ENCODE results near the gene NRN1.

Gene NRN1

GRCh38 chr6:5994234-5994998, 12.3 kb downstream of the NRN1 start:
- Histone ChIP-seq H2BK120ac (ENCODE audit: low read depth, low read length) (no peak overlapping the region), H2AFZ (ENCODE audit: low read depth, low read length) (no peak overlapping the region), H3K9me3 (ENCODE audit: control insufficient read depth, low read length) (no peaks in the 10 kb centered on the region), H2BK5ac (ENCODE audit: low read depth, low read length, poor library complexity, severe bottlenecking) (no peak overlapping the region), H3K4ac (ENCODE audit: low read depth in 1 of 2, low read length in 2 of 2) (no peak overlapping the region), H3K36me3 (ENCODE audit: control insufficient read depth in 1 of 2, insufficient read depth in 2 of 2, low read depth in 1 of 2, low read length in 2 of 2) (no peaks in the 10 kb centered on the region), H3K27ac (ENCODE audit: low read length, poor library complexity, severe bottlenecking) (no peak overlapping the region), H3K4me3 (ENCODE audit: insufficient read depth in 1 of 2, low read depth in 1 of 2, low read length in 2 of 2) (peak overlapping the region in 1 of 2 experiments; percentile 17), H3K27me3 (ENCODE audit: control insufficient read depth in 1 of 2, insufficient read depth in 1 of 2, low read length in 2 of 2) (peaks cover 41 to 54% of the 10 kb centered on the region in 2 experiments), H2BK12ac (ENCODE audit: low read length in 2 of 2) (no peak overlapping the region), H2AK5ac (ENCODE audit: low read length, severe bottlenecking) (no peak overlapping the region), H3K18ac (ENCODE audit: low read depth in 1 of 2, low read length in 2 of 2) (no peak overlapping the region), H3K14ac (ENCODE audit: low read length in 2 of 2) (no peak overlapping the region), H3K79me1 (replicated peaks; ENCODE audit: low read length, poor library complexity, severe bottlenecking) (no peaks in the 10 kb centered on the region), H3K4me1 (ENCODE audit: control insufficient read depth, insufficient read depth, low read depth, low read length) (peaks cover 16% of the 10 kb centered on the region), H2BK15ac (ENCODE audit: low read depth, poor library complexity, severe bottlenecking) (no peak overlapping the region), H3K4me2 (ENCODE audit: low read length, poor library complexity, severe bottlenecking) (no peak overlapping the region), H3K23ac (ENCODE audit: low read length in 2 of 2) (no peak overlapping the region), H4K8ac (ENCODE audit: low read length) (no peak overlapping the region), H3K9ac (ENCODE audit: low read length) (no peak overlapping the region), H4K91ac (ENCODE audit: low read length) (no peak overlapping the region)
- WGBS: 56% methylated on average over 30 of the region's 38 CpGs
- no peak for DNase-seq

DNA sequence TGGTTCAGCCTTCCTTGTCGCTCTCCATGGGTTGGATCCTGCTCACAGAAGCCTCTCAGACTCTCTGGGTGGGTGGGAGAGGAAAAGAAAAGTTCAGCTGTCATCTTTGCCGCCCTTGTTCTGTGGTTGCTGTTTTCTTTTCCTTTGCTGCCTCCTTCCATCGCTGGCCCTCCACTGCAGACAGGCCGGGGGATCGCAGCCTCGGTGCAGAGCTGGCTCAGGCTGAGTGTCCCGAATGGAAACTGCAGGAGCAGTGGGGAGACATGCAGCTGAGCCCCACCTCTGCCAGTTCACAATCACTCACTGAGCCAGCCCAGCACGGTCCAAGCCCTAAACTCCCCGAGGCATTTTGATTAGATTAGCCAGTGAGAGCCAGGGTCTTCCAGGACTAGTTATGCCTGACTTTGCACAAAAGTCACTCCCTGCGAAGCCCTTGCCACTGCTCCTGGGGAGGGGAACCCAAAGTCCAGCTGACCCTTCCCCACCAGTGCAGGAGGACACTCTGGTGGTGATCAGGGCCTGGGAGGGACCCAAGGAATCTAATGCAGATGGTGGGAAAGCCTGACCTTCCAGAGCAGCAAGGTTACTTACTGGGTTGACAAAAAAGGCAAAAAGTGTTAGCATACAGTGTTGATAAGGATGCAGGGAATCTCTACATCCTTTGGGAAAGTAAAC, 14.0 kb downstream of the NRN1 start:
- Histone ChIP-seq H3K14ac (ENCODE audit: low read length in 2 of 2) (no peak overlapping the region), H3K4ac (ENCODE audit: low read depth in 1 of 2, low read length in 2 of 2) (no peak overlapping the region), H4K91ac (ENCODE audit: low read length) (no peak overlapping the region), H3K4me1 (ENCODE audit: control insufficient read depth, insufficient read depth, low read depth, low read length) (peaks cover 12% of the 10 kb centered on the region), H3K9ac (ENCODE audit: low read length) (no peak overlapping the region), H2BK12ac (ENCODE audit: low read length in 2 of 2) (no peak overlapping the region), H4K8ac (ENCODE audit: low read length) (no peak overlapping the region), H3K18ac (ENCODE audit: low read depth in 1 of 2, low read length in 2 of 2) (no peak overlapping the region), H3K9me3 (ENCODE audit: control insufficient read depth, low read length) (peaks cover 4% of the 10 kb centered on the region), H3K4me2 (ENCODE audit: low read length, poor library complexity, severe bottlenecking) (no peak overlapping the region), H3K79me1 (replicated peaks; ENCODE audit: low read length, poor library complexity, severe bottlenecking) (no peaks in the 10 kb centered on the region), H3K36me3 (ENCODE audit: control insufficient read depth in 1 of 2, insufficient read depth in 2 of 2, low read depth in 1 of 2, low read length in 2 of 2) (no peaks in the 10 kb centered on the region), H2BK15ac (ENCODE audit: low read depth, poor library complexity, severe bottlenecking) (no peak overlapping the region), H2AK5ac (ENCODE audit: low read length, severe bottlenecking) (no peak overlapping the region), H2BK5ac (ENCODE audit: low read depth, low read length, poor library complexity, severe bottlenecking) (no peak overlapping the region), H3K23ac (ENCODE audit: low read length in 2 of 2) (no peak overlapping the region), H3K4me3 (ENCODE audit: insufficient read depth in 1 of 2, low read depth in 1 of 2, low read length in 2 of 2) (no peak overlapping the region), H2BK120ac (ENCODE audit: low read depth, low read length) (no peak overlapping the region), H2AFZ (ENCODE audit: low read depth, low read length) (no peak overlapping the region), H3K27ac (ENCODE audit: low read length, poor library complexity, severe bottlenecking) (no peak overlapping the region), H3K27me3 (ENCODE audit: control insufficient read depth in 1 of 2, insufficient read depth in 1 of 2, low read length in 2 of 2) (peaks cover 35 to 37% of the 10 kb centered on the region in 2 experiments)
- WGBS: 49% methylated on average over 10 of the region's 10 CpGs
- DNase-seq: no peak

DNA sequence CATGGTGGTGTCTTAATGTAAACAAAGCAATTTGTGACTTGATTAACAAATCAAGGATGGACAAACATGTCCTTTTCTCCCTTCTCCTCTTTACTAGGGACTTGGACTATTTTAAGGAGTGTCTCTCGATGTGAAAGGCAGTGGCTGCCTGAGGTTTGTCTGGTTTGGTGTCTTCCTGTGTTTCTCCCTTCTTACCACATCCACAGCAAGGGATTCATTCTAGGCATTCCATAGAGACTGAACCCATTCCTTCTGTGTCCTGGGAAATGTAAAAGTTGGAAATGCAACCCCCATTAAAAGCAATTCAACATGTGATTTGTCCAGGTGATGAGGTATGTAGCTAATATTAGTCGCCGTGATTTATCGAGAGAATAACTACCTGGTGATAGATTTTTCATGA, 15.9 kb downstream of the NRN1 start:
- Histone ChIP-seq H3K4ac (ENCODE audit: low read depth in 1 of 2, low read length in 2 of 2) (no peak overlapping the region), H2AFZ (ENCODE audit: low read depth, low read length) (no peak overlapping the region), H3K36me3 (ENCODE audit: control insufficient read depth in 1 of 2, insufficient read depth in 2 of 2, low read depth in 1 of 2, low read length in 2 of 2) (no peaks in the 10 kb centered on the region), H2BK15ac (ENCODE audit: low read depth, poor library complexity, severe bottlenecking) (no peak overlapping the region), H3K4me2 (ENCODE audit: low read length, poor library complexity, severe bottlenecking) (no peak overlapping the region), H2BK120ac (ENCODE audit: low read depth, low read length) (no peak overlapping the region), H3K9ac (ENCODE audit: low read length) (no peak overlapping the region), H3K4me3 (ENCODE audit: insufficient read depth in 1 of 2, low read depth in 1 of 2, low read length in 2 of 2) (no peak overlapping the region), H3K9me3 (ENCODE audit: control insufficient read depth, low read length) (peaks cover 5% of the 10 kb centered on the region), H3K27me3 (ENCODE audit: control insufficient read depth in 1 of 2, insufficient read depth in 1 of 2, low read length in 2 of 2) (peaks cover 18 to 29% of the 10 kb centered on the region in 2 experiments), H3K4me1 (ENCODE audit: control insufficient read depth, insufficient read depth, low read depth, low read length) (no peaks in the 10 kb centered on the region), H3K23ac (ENCODE audit: low read length in 2 of 2) (no peak overlapping the region), H4K91ac (ENCODE audit: low read length) (no peak overlapping the region), H2AK5ac (ENCODE audit: low read length, severe bottlenecking) (no peak overlapping the region), H3K14ac (ENCODE audit: low read length in 2 of 2) (no peak overlapping the region), H3K18ac (ENCODE audit: low read depth in 1 of 2, low read length in 2 of 2) (no peak overlapping the region), H3K79me1 (replicated peaks; ENCODE audit: low read length, poor library complexity, severe bottlenecking) (no peaks in the 10 kb centered on the region), H4K8ac (ENCODE audit: low read length) (no peak overlapping the region), H2BK12ac (ENCODE audit: low read length in 2 of 2) (no peak overlapping the region), H3K27ac (ENCODE audit: low read length, poor library complexity, severe bottlenecking) (no peak overlapping the region), H2BK5ac (ENCODE audit: low read depth, low read length, poor library complexity, severe bottlenecking) (no peak overlapping the region)
- no peak for DNase-seq
- no CpG with 5 or more reads among the region's 4 CpGs for WGBS

- H3K23ac ChIP-seq (ENCODE audit: low read length in 2 of 2): no peak overlapping the region
- no peak overlapping the region for H3K4me2 ChIP-seq (ENCODE audit: low read length, poor library complexity, severe bottlenecking)
- H3K14ac ChIP-seq (ENCODE audit: low read length in 2 of 2): no peak overlapping the region
- no peak overlapping the region for H2BK5ac ChIP-seq (ENCODE audit: low read depth, low read length, poor library complexity, severe bottlenecking)
- H3K79me1 ChIP-seq (replicated peaks; ENCODE audit: low read length, poor library complexity, severe bottlenecking): no peaks in the 10 kb centered on the region
- H3K18ac ChIP-seq (ENCODE audit: low read depth in 1 of 2, low read length in 2 of 2): no peak overlapping the region
- H3K36me3 ChIP-seq (ENCODE audit: control insufficient read depth in 1 of 2, insufficient read depth in 2 of 2, low read depth in 1 of 2, low read length in 2 of 2): no peaks in the 10 kb centered on the region
- DNase-seq: no peak
- no peak overlapping the region for H2BK15ac ChIP-seq (ENCODE audit: low read depth, poor library complexity, severe bottlenecking)
- no peaks in the 10 kb centered on the region for H3K4me1 ChIP-seq (ENCODE audit: control insufficient read depth, insufficient read depth, low read depth, low read length)
- 68% methylated on average over 4 of the region's 5 CpGs for WGBS
- H3K27me3 ChIP-seq (ENCODE audit: control insufficient read depth in 1 of 2, insufficient read depth in 1 of 2, low read length in 2 of 2): peaks cover 3 to 22% of the 10 kb centered on the region in 2 experiments
- H3K27ac ChIP-seq (ENCODE audit: low read length, poor library complexity, severe bottlenecking): no peak overlapping the region
- H2AFZ ChIP-seq (ENCODE audit: low read depth, low read length): no peak overlapping the region
- H2BK12ac ChIP-seq (ENCODE audit: low read length in 2 of 2): no peak overlapping the region
- H2BK120ac ChIP-seq (ENCODE audit: low read depth, low read length): no peak overlapping the region
- H4K8ac ChIP-seq (ENCODE audit: low read length): no peak overlapping the region
- H3K4ac ChIP-seq (ENCODE audit: low read depth in 1 of 2, low read length in 2 of 2): no peak overlapping the region
- no peak overlapping the region for H3K4me3 ChIP-seq (ENCODE audit: insufficient read depth in 1 of 2, low read depth in 1 of 2, low read length in 2 of 2)
- H4K91ac ChIP-seq (ENCODE audit: low read length): no peak overlapping the region
- no peak overlapping the region for H2AK5ac ChIP-seq (ENCODE audit: low read length, severe bottlenecking)
- H3K9me3 ChIP-seq (ENCODE audit: control insufficient read depth, low read length): peaks cover 5% of the 10 kb centered on the region
- no peak overlapping the region for H3K9ac ChIP-seq (ENCODE audit: low read length)
Measured at GRCh38 chr6:5989141-5989723, 17.5 kb downstream of the NRN1 start.
